ENCODE measurements around the gene KIF16B.
"Not testable (repeated sequence)": the region's sequence is repeated elsewhere in the genome, so short reads cannot be mapped to it uniquely, and the experiment has no call there.

The KIF16B gene

DNA sequence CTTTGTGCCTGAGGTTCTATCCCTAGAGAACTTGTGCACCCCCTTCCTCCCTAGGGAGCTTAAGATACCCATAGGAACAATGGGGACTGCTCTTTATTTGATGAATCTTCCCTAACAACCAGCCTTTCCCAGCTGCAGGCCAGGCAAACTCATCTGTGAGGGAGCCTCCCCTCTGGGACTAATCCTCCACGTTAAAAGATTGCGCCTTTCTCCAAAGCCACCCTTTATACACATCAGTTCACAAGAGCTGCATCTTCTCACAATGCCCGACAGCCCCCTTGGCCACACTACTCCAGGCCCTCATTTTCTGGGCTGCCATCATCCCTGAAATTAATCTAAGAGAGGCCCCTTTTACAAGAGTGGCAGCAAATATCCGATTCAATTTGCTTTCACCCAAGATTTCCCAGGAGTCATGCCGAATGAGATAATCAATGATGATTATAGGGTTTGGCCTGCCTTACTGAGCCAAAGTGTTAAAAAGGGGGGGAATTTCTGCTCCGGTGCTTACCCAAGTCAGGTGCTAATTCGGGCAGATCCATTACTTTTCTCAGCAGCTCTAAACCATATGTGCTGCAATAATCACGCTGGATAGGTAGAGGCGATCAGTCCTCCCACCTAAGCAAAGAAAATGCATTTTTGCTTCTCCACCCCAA, 336.5 kb downstream of the KIF16B start:
- no peak for DNase-seq

DNA sequence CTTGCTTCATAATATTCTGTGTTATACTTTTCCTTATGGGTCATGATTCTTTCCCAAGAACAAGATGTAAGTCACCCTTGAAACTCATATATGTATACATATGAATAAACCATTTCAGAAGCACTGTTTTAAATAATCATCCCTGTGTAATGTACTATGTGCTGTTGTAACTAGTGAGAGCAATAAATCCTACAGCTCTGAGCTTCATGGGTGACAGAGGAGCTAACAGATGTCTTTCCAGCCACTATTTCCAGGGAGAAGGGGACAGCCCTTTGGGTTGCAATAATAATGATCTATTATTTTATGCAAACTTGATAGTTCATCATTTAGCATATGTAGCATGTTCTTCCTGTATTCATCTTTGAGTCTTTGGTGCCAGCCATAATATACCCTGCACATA, 342.8 kb downstream of the KIF16B start:
- DNase-seq: no peak

DNA sequence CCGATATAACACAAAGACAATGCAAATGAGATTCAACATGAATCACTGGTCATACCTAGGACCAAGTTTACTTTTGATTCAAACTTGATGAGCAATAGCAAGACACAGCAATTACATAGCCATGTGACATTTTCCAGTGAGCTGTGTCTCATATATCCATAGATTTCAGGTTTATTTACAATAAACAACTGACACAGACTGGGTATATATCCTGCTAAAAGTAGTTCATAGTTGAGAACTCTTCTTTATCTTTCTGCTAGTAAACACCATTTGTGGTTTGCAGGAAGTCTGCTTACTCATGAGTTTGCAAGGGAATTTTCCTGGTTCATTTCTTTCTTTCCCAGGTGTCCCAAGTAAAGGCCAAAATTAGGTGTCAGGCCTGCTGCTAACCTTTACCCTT, 343.4 kb downstream of the KIF16B start:
- DNase-seq: no peak

DNA sequence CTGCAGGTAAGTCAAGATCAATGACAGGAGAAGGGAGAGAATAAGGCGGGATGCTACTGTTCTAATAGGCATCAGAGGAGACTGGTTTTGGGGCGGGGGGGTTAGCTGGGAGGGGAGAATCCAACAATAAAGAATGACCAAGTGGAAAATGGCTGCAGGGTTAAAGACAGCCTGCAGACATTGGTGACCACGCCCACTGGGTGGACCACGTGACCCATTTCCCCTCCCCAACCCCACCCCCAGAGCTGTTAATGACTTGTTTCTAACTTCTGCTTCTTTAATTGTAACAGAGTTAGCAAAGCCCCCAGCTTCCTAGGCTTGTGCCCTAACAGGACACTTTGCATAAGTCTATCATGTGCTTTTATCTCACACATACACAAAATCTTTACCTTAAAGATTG, 344.5 kb downstream of the KIF16B start:
- DNase-seq: no peak

DNA sequence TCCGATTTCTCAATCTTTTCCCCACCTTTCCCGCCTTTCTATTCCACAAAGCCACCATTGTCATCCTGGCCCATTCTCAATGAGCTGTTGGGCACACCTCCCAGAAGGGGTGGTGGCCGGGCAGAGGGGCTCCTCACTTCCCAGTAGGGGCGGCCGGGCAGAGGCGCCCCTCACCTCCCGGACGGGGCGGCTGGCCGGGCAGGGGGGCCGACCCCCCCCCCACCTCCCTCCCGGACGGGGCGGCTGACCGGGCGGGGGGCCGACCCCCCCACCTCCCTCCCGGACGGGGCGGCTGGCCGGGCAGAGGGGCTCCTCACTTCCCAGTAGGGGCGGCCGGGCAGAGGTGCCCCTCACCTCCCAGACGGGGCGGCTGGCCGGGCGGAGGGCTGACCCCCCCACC, 346.3 kb downstream of the KIF16B start:
- DNase-seq: not testable (repeated sequence)

DNA sequence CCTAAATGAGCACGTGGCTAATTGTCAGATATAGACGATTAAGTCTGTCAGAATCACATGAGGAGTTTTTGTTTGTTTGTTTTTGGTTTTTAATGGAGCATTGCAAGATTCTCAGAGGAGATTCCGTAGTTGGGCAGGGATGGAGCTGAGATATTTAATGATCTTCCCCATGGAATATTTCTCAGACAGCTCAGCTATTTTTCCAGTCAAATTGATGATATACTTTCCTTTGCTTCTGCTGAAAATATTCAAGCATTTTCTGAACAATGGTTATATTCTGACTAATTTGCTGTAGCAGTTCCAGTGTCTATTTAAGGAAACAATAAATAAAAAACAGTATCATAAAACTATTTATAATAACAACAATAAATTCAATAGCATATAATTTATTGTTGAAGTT, 348.4 kb downstream of the KIF16B start:
- no peak for DNase-seq

DNA sequence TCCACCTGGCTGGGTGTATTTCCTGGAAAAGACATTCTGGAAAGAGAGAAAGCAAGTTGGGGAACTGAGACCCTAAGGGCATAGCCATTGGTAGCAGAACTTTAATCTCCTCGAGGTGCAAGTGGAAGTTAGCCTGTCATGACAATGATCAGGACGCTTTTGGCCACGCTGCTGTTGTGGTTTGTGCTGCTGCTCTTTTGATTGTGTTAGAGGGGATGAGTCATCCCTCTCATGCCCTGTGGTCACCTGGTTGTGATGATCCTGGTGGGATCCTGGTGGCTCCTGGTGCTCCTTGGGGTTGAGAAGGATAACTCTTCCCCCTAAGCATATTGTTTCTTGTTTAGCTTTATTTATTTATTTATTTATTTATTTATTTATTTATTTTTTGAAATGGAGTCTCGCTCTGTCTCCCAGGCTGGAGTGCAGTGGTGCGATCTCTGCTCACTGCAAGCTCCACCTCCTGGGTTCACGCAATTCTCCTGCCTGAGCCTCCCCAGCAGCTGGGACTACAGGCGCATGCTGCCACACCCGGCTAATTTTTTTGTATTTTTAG, 350.3 kb downstream of the KIF16B start:
- no peak for DNase-seq

Measured in right hindlimb (tissue), 1 donor.